Thyroid gland (tissue), 4 donors: ENCODE data around the gene SEL1L. TPM values are rescaled to one million over a fixed set of nuclear protein-coding genes. Genes with fewer than 3 reads are reported as not detected.
A peak's percentile ranks its signal among the peaks of the same experiment; 100 is the strongest.
"Not testable (repeated sequence)": the region's sequence is repeated elsewhere in the genome, so short reads cannot be mapped to it uniquely, and the experiment has no call there.

Experiments
- DNase-seq, 2 donors: peaks; one replicate each; pipeline ENCODE4 v3.0.0-alpha.2; 2019
- H3K27ac ChIP-seq, 3 donors: fragments of 200-600 bp; sonication (generic); 1 replicate in 2 of 3; 2 replicates in 1 of 3; pipeline ENCODE4 v1.5.1; 2016 to 2019; ENCODE audit warnings: mild to moderate bottlenecking in 1 of 3, moderate library complexity in 1 of 3
- H3K27me3 ChIP-seq: fragments of 200-600 bp; sonication (generic); one replicate; pipeline ENCODE4 v1.5.1; 2019
- H3K36me3 ChIP-seq, 2 donors: fragments of 200-600 bp; sonication (generic); one replicate each; pipeline ENCODE4 v1.5.1; 2016 to 2019
- H3K4me1 ChIP-seq, 2 donors: fragments of 200-600 bp; sonication (generic); one replicate each; pipeline ENCODE4 v1.5.1; 2017 to 2019
- H3K4me3 ChIP-seq, 3 donors: fragments of 200-600 bp; sonication (generic); replicated peaks in 1 of 3; 1 replicate in 2 of 3; 2 replicates in 1 of 3; pipeline ENCODE4 v1.5.1; 2016; ENCODE audit warnings: mild to moderate bottlenecking in 1 of 3
- H3K9me3 ChIP-seq: fragments of 200-600 bp; sonication (generic); one replicate; pipeline ENCODE4 v1.5.1; 2017
- POLR2A ChIP-seq, 2 donors: fragments of 450-650 bp; IDR thresholded peaks; one replicate each; pipeline ENCODE4 v1.6.1; 2017; ENCODE audit warnings: antibody characterized with exemption in 2 of 2, mild to moderate bottlenecking in 2 of 2, moderate library complexity in 1 of 2
- WGBS, 2 donors: methylation state at CpG; one replicate each; pipeline ENCODE4 v1.1.5; 2017; 5-methylcytosine and 5-hydroxymethylcytosine counted together
- intact Hi-C: fragments of 100-400 bp; cut with DNase I; formaldehyde crosslinking; loops from one replicate; pipeline ENCODE4 v1.15.1; 2023
- total RNA-seq, 4 donors: library from RNA; depleted of rRNA; stranded (reverse); fragments of >200 nt; gene quantifications; one replicate each; pipeline ENCODE4 v1.2.3, GENCODE V29; 2016
- TF ChIP-seq, protein P1 (sequence below), 6 experiments: fragments of 200-600 bp in 3 of 6; fragments of 450-650 bp in 3 of 6; sonication (generic) in 3 of 6; IDR thresholded peaks; one replicate each; pipeline ENCODE4 v1.5.1; 2016 to 2019; ENCODE audit warnings: antibody characterized with exemption in 6 of 6, mild to moderate bottlenecking in 2 of 6, inconsistent platforms in 1 of 6, moderate library complexity in 1 of 6

Gene SEL1L
- total RNA-seq, 4 donors from 2014 or later, result 65.4 to 96.2 (median 89.6) TPM

DNA sequence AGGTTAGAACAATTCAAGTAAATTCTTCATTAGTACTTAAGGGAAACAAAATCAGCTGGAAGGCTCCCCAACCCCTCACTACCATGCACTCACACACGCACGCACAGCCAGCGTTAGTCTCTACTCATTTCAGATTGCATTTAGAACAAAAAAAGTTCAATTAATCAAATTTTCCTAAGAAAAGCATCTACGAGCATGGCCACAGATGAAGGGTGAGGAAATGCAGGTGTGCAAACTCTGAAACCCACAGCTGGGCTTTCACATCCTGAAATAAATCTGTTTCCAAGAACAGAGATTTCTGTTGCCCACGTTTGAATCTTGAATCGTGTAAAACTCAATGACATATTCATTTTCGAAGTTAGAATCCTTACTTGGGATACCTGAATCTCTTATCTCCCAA is 62.6 kb downstream of the SEL1L start:
- Histone ChIP-seq H3K4me1 (no peaks in the 10 kb centered on the region), H3K27me3 (no peaks in the 10 kb centered on the region), H3K27ac (no peak overlapping the region), H3K9me3 (no peaks in the 10 kb centered on the region), H3K4me3 (no peak overlapping the region), H3K36me3 (peaks cover 0 to 12% of the 10 kb centered on the region in 2 donors)
- WGBS, 2 donors, result 79% methylated on average over 7 of the region's 7 CpGs
- TF ChIP-seq POLR2A (IDR thresholded peaks at IDR 0.05), result no peak
- TF ChIP-seq, protein P1, sequence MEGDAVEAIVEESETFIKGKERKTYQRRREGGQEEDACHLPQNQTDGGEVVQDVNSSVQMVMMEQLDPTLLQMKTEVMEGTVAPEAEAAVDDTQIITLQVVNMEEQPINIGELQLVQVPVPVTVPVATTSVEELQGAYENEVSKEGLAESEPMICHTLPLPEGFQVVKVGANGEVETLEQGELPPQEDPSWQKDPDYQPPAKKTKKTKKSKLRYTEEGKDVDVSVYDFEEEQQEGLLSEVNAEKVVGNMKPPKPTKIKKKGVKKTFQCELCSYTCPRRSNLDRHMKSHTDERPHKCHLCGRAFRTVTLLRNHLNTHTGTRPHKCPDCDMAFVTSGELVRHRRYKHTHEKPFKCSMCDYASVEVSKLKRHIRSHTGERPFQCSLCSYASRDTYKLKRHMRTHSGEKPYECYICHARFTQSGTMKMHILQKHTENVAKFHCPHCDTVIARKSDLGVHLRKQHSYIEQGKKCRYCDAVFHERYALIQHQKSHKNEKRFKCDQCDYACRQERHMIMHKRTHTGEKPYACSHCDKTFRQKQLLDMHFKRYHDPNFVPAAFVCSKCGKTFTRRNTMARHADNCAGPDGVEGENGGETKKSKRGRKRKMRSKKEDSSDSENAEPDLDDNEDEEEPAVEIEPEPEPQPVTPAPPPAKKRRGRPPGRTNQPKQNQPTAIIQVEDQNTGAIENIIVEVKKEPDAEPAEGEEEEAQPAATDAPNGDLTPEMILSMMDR (IDR thresholded peaks at IDR 0.05), result no peak
- intact Hi-C loops, result no loop called here
- no peak for DNase-seq

DNA sequence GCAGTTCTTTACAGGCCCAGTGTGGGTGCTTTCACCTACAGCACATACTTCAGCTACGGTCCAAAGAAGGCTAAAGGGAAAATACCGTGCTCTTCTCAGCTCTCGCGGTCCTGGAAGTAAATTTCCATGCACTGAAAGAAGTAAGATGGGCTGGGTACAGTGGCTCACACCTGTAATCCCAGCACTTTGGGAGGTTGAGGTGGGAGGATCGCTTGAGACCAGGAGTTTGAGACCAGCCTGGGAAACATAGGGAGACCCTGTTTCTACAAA is 63.2 kb downstream of the SEL1L start:
- DNase-seq, H3K4me3 ChIP-seq, H3K4me1 ChIP-seq, H3K27ac ChIP-seq, H3K27me3 ChIP-seq, intact Hi-C loops, H3K9me3 ChIP-seq, H3K36me3 ChIP-seq: not testable (repeated sequence)
- 87 to 98% methylated on average over 5 of the region's 5 CpGs for WGBS, 2 donors

DNA sequence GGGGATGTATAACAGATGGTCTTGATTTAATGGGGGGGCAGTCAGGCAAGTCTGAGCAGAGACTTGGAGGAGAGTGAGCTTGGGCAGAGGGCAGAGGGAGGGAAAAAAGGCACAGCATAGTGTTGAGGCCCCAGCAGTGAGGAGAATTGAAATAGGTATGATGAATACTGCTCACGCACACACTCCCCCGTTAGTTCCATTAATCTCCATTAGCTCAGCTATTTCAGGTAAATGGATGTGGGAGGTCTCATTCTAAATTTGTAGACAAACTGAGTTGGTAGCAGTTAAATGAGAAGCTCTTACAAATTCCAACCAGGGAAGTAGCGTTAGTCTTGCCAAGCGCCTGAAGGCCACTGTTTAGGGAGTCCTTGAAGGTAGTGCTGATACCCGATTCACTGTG is 66.8 kb downstream of the SEL1L start:
- TF ChIP-seq, protein P1 (IDR thresholded peaks at IDR 0.05), result no peak
- no peak for TF ChIP-seq POLR2A (IDR thresholded peaks at IDR 0.05)
- Histone ChIP-seq H3K9me3 (no peaks in the 10 kb centered on the region), H3K4me1 (peaks cover 5 to 7% of the 10 kb centered on the region in 2 donors), H3K36me3 (no peaks in the 10 kb centered on the region), H3K27ac (no peak overlapping the region), H3K4me3 (no peak overlapping the region), H3K27me3 (no peaks in the 10 kb centered on the region)
- intact Hi-C loops, result no loop called here
- 87 to 92% methylated on average over 5 of the region's 5 CpGs for WGBS, 2 donors
- DNase-seq, result no peak

DNA sequence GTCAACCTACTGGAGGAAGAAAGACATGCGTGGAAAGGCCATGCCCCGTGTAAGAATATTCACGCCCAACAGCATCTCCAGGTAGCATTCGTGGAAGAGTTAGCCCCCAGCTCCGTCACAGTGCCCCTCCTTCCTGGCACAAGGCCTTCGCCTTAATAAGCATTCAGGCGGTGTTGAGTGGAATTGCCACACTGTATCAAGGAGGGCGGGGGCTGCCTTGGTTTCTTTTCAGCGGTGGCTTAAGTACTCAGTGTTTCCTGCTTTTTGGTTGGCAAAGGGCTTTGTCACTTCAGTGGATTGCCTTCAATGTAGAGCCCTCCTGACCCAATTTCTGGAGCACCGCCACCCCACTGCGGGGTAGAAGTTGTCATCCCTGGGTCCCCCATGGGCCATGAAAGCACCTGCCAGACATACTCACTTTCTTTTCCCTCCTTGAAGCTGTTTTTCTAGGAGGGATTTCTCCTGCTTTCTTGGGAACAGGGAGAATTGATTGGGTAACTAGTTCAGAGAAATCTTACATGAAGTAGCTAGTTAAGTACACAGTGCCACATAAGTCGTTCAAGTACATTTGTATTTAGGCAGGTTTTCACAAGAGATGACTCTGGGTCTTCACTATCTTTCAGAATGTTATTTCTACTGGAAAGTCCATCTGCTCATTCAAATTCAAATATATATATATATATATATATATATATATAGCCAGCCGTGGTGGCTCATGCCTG is 68.0 kb downstream of the SEL1L start:
- intact Hi-C loops, result no loop called here

DNA sequence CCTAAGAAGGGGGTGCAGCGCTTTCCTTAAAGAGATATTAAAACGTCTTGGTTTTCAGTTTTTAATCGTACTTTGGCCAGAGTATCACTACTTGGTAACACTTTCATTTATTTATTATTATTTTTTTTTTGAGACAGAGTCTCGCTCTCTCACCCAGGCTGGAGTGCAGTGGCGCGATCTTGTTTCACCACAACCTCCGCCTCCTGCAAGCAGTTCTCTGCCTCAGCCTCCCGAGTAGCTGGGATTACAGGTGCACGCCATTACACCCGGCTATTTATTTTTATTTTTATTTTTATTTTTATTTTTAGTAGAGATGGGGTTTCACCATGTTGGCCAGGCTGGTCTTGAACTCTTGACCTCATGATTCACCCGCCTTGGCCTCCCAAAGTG is 68.7 kb downstream of the SEL1L start:
- WGBS, 2 donors, result 55 to 62% methylated on average over 11 of the region's 11 CpGs
- H3K36me3 ChIP-seq, H3K9me3 ChIP-seq, H3K27me3 ChIP-seq, DNase-seq, intact Hi-C loops: not testable (repeated sequence)
- Histone ChIP-seq H3K4me3 (peak overlapping the region in 1 of 3 donors; percentile 3), H3K27ac (peak overlapping the region; percentile 14 to 64 (median 63)), H3K4me1 (peaks cover 18 to 22% of the 10 kb centered on the region in 2 donors)

More for the DNA sequence above, 68.0 kb downstream of the SEL1L start:
- peak; percentile 76 to 84 for DNase-seq
- TF ChIP-seq, protein P1 (IDR thresholded peaks at IDR 0.05), result peak in 1 of 6 experiments; percentile 5
- TF ChIP-seq POLR2A (IDR thresholded peaks at IDR 0.05), result no peak
- Histone ChIP-seq H3K4me1 (peaks cover 14 to 17% of the 10 kb centered on the region in 2 donors), H3K27me3 (no peaks in the 10 kb centered on the region), H3K36me3 (no peaks in the 10 kb centered on the region), H3K9me3 (no peaks in the 10 kb centered on the region), H3K4me3 (no peak overlapping the region), H3K27ac (peak overlapping the region; percentile 0 to 64 (median 63))
- 35 to 42% methylated on average over 13 of the region's 13 CpGs for WGBS, 2 donors

DNA sequence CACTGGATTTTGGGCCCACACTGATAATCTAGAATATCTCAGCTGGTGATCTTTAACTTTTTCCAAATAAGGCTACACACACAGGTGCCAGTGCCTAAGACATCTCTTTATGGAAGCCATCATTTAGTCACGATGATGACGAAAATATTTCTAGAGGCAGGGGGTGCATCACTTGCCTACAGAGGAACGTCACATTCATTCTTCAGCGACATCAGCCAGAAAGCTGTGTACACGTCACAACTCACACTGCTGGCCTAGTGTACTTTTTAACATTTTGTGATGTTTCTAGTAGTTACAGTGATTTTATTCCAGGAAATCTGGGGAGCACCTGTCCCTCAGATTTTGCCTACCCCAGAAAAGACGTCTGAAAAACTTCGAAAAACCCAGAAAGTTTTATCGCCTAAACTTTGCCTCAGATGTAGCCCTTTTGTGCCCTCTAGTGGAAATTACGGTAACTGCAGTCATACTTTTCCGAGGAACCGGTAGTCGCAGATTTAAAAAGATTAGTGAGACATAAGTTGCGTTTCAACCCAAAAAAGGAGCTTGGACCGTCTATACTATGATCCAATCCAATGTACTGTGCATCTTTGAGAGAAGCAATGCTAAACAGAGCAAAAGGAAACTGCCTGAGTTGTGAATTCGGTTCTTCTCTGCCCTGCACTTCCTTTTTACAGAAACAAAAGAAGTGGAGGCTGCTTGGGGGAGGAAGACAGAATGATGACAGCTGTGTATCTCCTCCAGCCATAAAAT is 69.2 kb downstream of the SEL1L start:
- Histone ChIP-seq H3K27me3 (no peaks in the 10 kb centered on the region), H3K9me3 (no peaks in the 10 kb centered on the region), H3K4me3 (peak overlapping the region in 1 of 3 donors; percentile 3), H3K4me1 (peaks cover 24 to 28% of the 10 kb centered on the region in 2 donors), H3K27ac (peak overlapping the region; percentile 14 to 64 (median 63)), H3K36me3 (no peaks in the 10 kb centered on the region)
- peak; percentile 45 to 48 for DNase-seq
- TF ChIP-seq, protein P1 (IDR thresholded peaks at IDR 0.05), result peak; percentile 75 to 93 (median 87)
- TF ChIP-seq POLR2A (IDR thresholded peaks at IDR 0.05), result no peak
- 23 to 24% methylated on average over 15 of the region's 15 CpGs for WGBS, 2 donors
- intact Hi-C loops, result no loop called here

DNA sequence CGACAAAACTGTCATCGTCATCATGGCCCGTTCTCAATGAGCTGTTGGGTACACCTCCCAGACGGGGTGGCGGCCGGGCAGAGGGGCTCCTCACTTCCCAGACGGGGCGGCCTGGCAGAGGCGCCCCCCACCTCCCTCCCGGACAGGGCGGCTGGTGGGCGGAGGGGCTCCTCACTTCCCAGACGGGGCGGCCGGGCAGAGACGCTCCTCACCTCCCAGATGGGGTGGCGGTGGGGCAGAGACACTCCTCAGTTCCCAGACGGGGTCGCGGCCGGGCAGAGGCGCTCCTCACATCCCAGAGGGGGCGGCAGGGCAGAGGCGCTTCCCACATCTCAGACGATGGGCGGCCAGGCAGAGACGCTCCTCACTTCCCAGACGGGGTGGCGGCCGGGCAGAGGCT is 71.3 kb downstream of the SEL1L start:
- DNase-seq, H3K27ac ChIP-seq, intact Hi-C loops: not testable (repeated sequence)

More for the DNA sequence above, 71.3 kb downstream of the SEL1L start:
- not testable (repeated sequence) for H3K27me3 ChIP-seq, H3K4me3 ChIP-seq, H3K9me3 ChIP-seq, H3K36me3 ChIP-seq
- peaks cover 29 to 34% of the 10 kb centered on the region in 2 donors for H3K4me1 ChIP-seq
- 97 to 98% methylated on average over 23 to 24 of the region's 30 CpGs for WGBS, 2 donors
